Stimulated activated CD8-positive, alpha-beta memory T cell treated with anti-CD3 and anti-CD28 coated beads, Interleukin-7, amount 100 ng/mL, for 48 hours (primary cell): ENCODE results near the gene FOXJ2.
"Not testable (repeated sequence)": the region's sequence is repeated elsewhere in the genome, so short reads cannot be mapped to it uniquely, and the experiment has no call there.

ENCODE experiments used
- DNase-seq, 2 donors: peaks; one replicate each; pipeline ENCODE4 v3.0.0-alpha.2; 2020; ENCODE audit warnings: low read depth in 1 of 2; ENCODE audit errors: extremely low read depth in 1 of 2

The FOXJ2 gene

GRCh38 chr12:8058506-8058905, 26.0 kb downstream of the FOXJ2 start:
- DNase-seq: no peak

GRCh38 chr12:8064131-8064530, 31.6 kb downstream of the FOXJ2 start:
- no peak for DNase-seq

GRCh38 chr12:8065991-8066594, 33.6 kb downstream of the FOXJ2 start, which contains the start of gene C3AR1:
Gene C3AR1, minus strand, starts transcription at chr12:8066359. Its CDS starts 6,174 bp downstream, at chr12:8060185.
- no peak for DNase-seq

- no peak for DNase-seq
Observed at GRCh38 chr12:8069582-8069981, 37.1 kb downstream of the FOXJ2 start.

- DNase-seq: not testable (repeated sequence)
Observed at GRCh38 chr12:8071820-8072219, 39.3 kb downstream of the FOXJ2 start.

- DNase-seq: no peak
Observed at GRCh38 chr12:8075935-8076334, 43.4 kb downstream of the FOXJ2 start.

GRCh38 chr12:8076366-8076765, 43.9 kb downstream of the FOXJ2 start:
- no peak for DNase-seq

- DNase-seq: no peak
Observed at GRCh38 chr12:8077207-8077606, 44.7 kb downstream of the FOXJ2 start.

GRCh38 chr12:8078398-8078797, 45.9 kb downstream of the FOXJ2 start:
- DNase-seq: peak; percentile 14 to 34

- DNase-seq: no peak
Observed at GRCh38 chr12:8078916-8079315, 46.4 kb downstream of the FOXJ2 start.

GRCh38 chr12:8080120-8080519, 47.6 kb downstream of the FOXJ2 start:
- DNase-seq: no peak

- DNase-seq: peak in 1 of 2 donors; percentile 17
Observed at GRCh38 chr12:8081251-8081920, 48.9 kb downstream of the FOXJ2 start.

- DNase-seq: no peak
Observed at GRCh38 chr12:8082808-8083100, 50.2 kb downstream of the FOXJ2 start.

- peak in 1 of 2 donors; percentile 22 for DNase-seq
Observed at GRCh38 chr12:8084351-8084750, 51.8 kb downstream of the FOXJ2 start.

GRCh38 chr12:8087666-8088065, 55.1 kb downstream of the FOXJ2 start:
- no peak for DNase-seq

GRCh38 chr12:8088574-8088973, 56.1 kb downstream of the FOXJ2 start:
- DNase-seq: no peak

- not testable (repeated sequence) for DNase-seq
Observed at GRCh38 chr12:8089277-8089676, 56.8 kb downstream of the FOXJ2 start.

GRCh38 chr12:8089716-8090115, 57.2 kb downstream of the FOXJ2 start:
- no peak for DNase-seq

- DNase-seq: no peak
Observed at GRCh38 chr12:8093291-8093690, 60.8 kb downstream of the FOXJ2 start.

GRCh38 chr12:8096281-8096915, 63.9 kb downstream of the FOXJ2 start:
- no peak for DNase-seq

- DNase-seq: no peak
Observed at GRCh38 chr12:8099235-8099634, 66.7 kb downstream of the FOXJ2 start.
